ENCODE data around the gene COX7A2L. TPM values are rescaled to one million over a fixed set of nuclear protein-coding genes. Genes with fewer than 3 reads are reported as not detected.

COX7A2L gene
- total and polyA plus RNA-seq, 2 donors (not counting 1 experiment from before 2014, with no cell fraction given), result 39.4 to 66.7 TPM

- POLR2A ChIA-PET, result no interaction called here
- intact Hi-C loops (cut with micrococcal nuclease), result no loop called here
- no peak overlapping the region for H3K4me3 Mint-ChIP-seq
Measured at GRCh38 chr2:42342795-42343241, 18.2 kb downstream of the COX7A2L start.

GRCh38 chr2:42342061-42342794, 18.8 kb downstream of the COX7A2L start:
- intact Hi-C loops (cut with micrococcal nuclease), result no loop called here
- WGBS (ENCODE audit: insufficient coverage), result 93% methylated on average over 6 of the region's 8 CpGs
- H3K27me3 ChIP-seq (replicated peaks in 1 of 4; ENCODE audit: control extremely low read depth in 1 of 4, control insufficient read depth in 3 of 4, insufficient read depth in 4 of 4, low read length in 3 of 4), result no peaks in the 10 kb centered on the region
- H3K27ac ChIP-seq (ENCODE audit: low read length in 2 of 2), result no peak overlapping the region
- Mint-ChIP-seq H3K4me1 (no peaks in the 10 kb centered on the region), H3K9me3 (ENCODE audit: insufficient read depth) (no peaks in the 10 kb centered on the region), H3K4me3 (no peak overlapping the region), H3K27me3 (no peaks in the 10 kb centered on the region), H3K27ac (peak overlapping the region; percentile 47)
- no peak overlapping the region for H2AFZ ChIP-seq (ENCODE audit: insufficient read depth, low read depth, low read length, poor library complexity, severe bottlenecking)
- TF ChIP-seq, protein P1, sequence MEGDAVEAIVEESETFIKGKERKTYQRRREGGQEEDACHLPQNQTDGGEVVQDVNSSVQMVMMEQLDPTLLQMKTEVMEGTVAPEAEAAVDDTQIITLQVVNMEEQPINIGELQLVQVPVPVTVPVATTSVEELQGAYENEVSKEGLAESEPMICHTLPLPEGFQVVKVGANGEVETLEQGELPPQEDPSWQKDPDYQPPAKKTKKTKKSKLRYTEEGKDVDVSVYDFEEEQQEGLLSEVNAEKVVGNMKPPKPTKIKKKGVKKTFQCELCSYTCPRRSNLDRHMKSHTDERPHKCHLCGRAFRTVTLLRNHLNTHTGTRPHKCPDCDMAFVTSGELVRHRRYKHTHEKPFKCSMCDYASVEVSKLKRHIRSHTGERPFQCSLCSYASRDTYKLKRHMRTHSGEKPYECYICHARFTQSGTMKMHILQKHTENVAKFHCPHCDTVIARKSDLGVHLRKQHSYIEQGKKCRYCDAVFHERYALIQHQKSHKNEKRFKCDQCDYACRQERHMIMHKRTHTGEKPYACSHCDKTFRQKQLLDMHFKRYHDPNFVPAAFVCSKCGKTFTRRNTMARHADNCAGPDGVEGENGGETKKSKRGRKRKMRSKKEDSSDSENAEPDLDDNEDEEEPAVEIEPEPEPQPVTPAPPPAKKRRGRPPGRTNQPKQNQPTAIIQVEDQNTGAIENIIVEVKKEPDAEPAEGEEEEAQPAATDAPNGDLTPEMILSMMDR (IDR thresholded peaks at IDR 0.05), result no peak
- TF ChIP-seq EZH2 (IDR thresholded peaks at IDR 0.05; ENCODE audit: borderline replicate concordance, insufficient read depth, low read depth, low read length, poor library complexity, severe bottlenecking), result no peak
- POLR2A ChIA-PET, result no interaction called here
- H3K4me2 ChIP-seq (replicated peaks; ENCODE audit: low read depth, low read length, poor library complexity, severe bottlenecking), result no peak overlapping the region
- H3K9ac ChIP-seq (ENCODE audit: low read length), result no peak overlapping the region
- no peak for ATAC-seq (ENCODE audit: low read depth)
- no peaks in the 10 kb centered on the region for H3K4me1 ChIP-seq (ENCODE audit: control insufficient read depth in 2 of 2, insufficient read depth in 2 of 2, low read length in 2 of 2)
- DNase-seq, result no peak
- no peak overlapping the region for H3K4me3 ChIP-seq (ENCODE audit: control extremely low read depth in 1 of 5, extremely low read depth in 1 of 5, insufficient read depth in 1 of 5, low read depth in 2 of 5, low read length in 4 of 5)
- H3K9me3 ChIP-seq (ENCODE audit: control extremely low read depth in 1 of 3, control insufficient read depth in 2 of 3, insufficient read depth in 1 of 3, low read length in 2 of 3), result peaks cover 0 to 9% (median 0%) of the 10 kb centered on the region in 3 donors
- CTCF ChIA-PET, result no interaction called here
- H3K36me3 ChIP-seq (replicated peaks in 1 of 2; ENCODE audit: control extremely low read depth in 1 of 2, control insufficient read depth in 1 of 2, extremely low read depth in 1 of 2, insufficient read depth in 2 of 2, low read length in 1 of 2), result peaks cover 0 to 17% of the 10 kb centered on the region in 2 experiments
- peaks cover 27% of the 10 kb centered on the region for H3K79me2 ChIP-seq (ENCODE audit: control insufficient read depth, insufficient read depth, low read length)
- no peaks in the 10 kb centered on the region for H4K20me1 ChIP-seq (ENCODE audit: control insufficient read depth, insufficient read depth, low read length, poor library complexity, severe bottlenecking)

More at GRCh38 chr2:42342795-42343241, 18.2 kb downstream of the COX7A2L start:
- Histone ChIP-seq H3K36me3 (replicated peaks in 1 of 2; ENCODE audit: control extremely low read depth in 1 of 2, control insufficient read depth in 1 of 2, extremely low read depth in 1 of 2, insufficient read depth in 2 of 2, low read length in 1 of 2) (peaks cover 0 to 17% of the 10 kb centered on the region in 2 experiments), H3K9me3 (ENCODE audit: control extremely low read depth in 1 of 3, control insufficient read depth in 2 of 3, insufficient read depth in 1 of 3, low read length in 2 of 3) (peaks cover 0 to 6% (median 0%) of the 10 kb centered on the region in 3 donors), H3K4me1 (ENCODE audit: control insufficient read depth in 2 of 2, insufficient read depth in 2 of 2, low read length in 2 of 2) (no peaks in the 10 kb centered on the region), H3K4me2 (replicated peaks; ENCODE audit: low read depth, low read length, poor library complexity, severe bottlenecking) (no peak overlapping the region), H3K27me3 (replicated peaks in 1 of 4; ENCODE audit: control extremely low read depth in 1 of 4, control insufficient read depth in 3 of 4, insufficient read depth in 4 of 4, low read length in 3 of 4) (no peaks in the 10 kb centered on the region), H2AFZ (ENCODE audit: insufficient read depth, low read depth, low read length, poor library complexity, severe bottlenecking) (no peak overlapping the region), H3K4me3 (ENCODE audit: control extremely low read depth in 1 of 5, extremely low read depth in 1 of 5, insufficient read depth in 1 of 5, low read depth in 2 of 5, low read length in 4 of 5) (no peak overlapping the region), H3K27ac (ENCODE audit: low read length in 2 of 2) (no peak overlapping the region), H3K9ac (ENCODE audit: low read length) (no peak overlapping the region), H4K20me1 (ENCODE audit: control insufficient read depth, insufficient read depth, low read length, poor library complexity, severe bottlenecking) (no peaks in the 10 kb centered on the region), H3K79me2 (ENCODE audit: control insufficient read depth, insufficient read depth, low read length) (peaks cover 27% of the 10 kb centered on the region)
- Mint-ChIP-seq H3K27ac (no peak overlapping the region), H3K27me3 (no peaks in the 10 kb centered on the region), H3K9me3 (ENCODE audit: insufficient read depth) (no peaks in the 10 kb centered on the region), H3K4me1 (no peaks in the 10 kb centered on the region)
- CTCF ChIA-PET, result no interaction called here
- TF ChIP-seq EZH2 (IDR thresholded peaks at IDR 0.05; ENCODE audit: borderline replicate concordance, insufficient read depth, low read depth, low read length, poor library complexity, severe bottlenecking), result no peak
- TF ChIP-seq, protein P1 (IDR thresholded peaks at IDR 0.05), result no peak
- ATAC-seq (ENCODE audit: low read depth) (no peak), DNase-seq (no peak)
- 90% methylated on average over 8 of the region's 11 CpGs for WGBS (ENCODE audit: insufficient coverage)
